Ishikawa (cell line): ENCODE results near the gene CLEC4C.

ENCODE experiments used
- CEBPB ChIP-seq: IDR thresholded peaks from 2 replicates; pipeline ENCODE4 v1.6.1; 2012
- CREB1 ChIP-seq: IDR thresholded peaks from 2 replicates; pipeline ENCODE4 v1.6.1; 2012; ENCODE audit warnings: low read depth
- EGR1 ChIP-seq: IDR thresholded peaks from 2 replicates; pipeline ENCODE4 v1.6.1; 2012
- EP300 ChIP-seq: IDR thresholded peaks from 2 replicates; pipeline ENCODE4 v1.6.1; 2012; ENCODE audit warnings: borderline replicate concordance
- FOXM1 ChIP-seq: IDR thresholded peaks from 2 replicates; pipeline ENCODE4 v1.6.1; 2012; ENCODE audit warnings: low read depth, borderline replicate concordance
- MAX ChIP-seq: IDR thresholded peaks from 2 replicates; pipeline ENCODE4 v1.6.1; 2012
- NFIC ChIP-seq: IDR thresholded peaks from 2 replicates; pipeline ENCODE4 v1.6.1; 2012
- RAD21 ChIP-seq: IDR thresholded peaks from 2 replicates; pipeline ENCODE4 v1.6.1; 2012; ENCODE audit warnings: low read depth
- REST ChIP-seq: IDR thresholded peaks from 2 replicates; pipeline ENCODE4 v1.6.1; 2012; ENCODE audit warnings: low read depth, mild to moderate bottlenecking
- TAF1 ChIP-seq: IDR thresholded peaks from 2 replicates; pipeline ENCODE4 v1.6.1; 2012; ENCODE audit warnings: low read depth, mild to moderate bottlenecking
- TCF12 ChIP-seq: IDR thresholded peaks from 2 replicates; pipeline ENCODE4 v1.6.1; 2012; ENCODE audit warnings: low read depth
- TEAD4 ChIP-seq: IDR thresholded peaks from 2 replicates; pipeline ENCODE4 v1.6.1; 2012
- USF1 ChIP-seq: IDR thresholded peaks from 2 replicates; pipeline ENCODE4 v1.6.1; 2012
- YY1 ChIP-seq: IDR thresholded peaks from 2 replicates; pipeline ENCODE4 v1.6.1; 2012; ENCODE audit warnings: low read depth
- ZBTB7A ChIP-seq: IDR thresholded peaks from 2 replicates; pipeline ENCODE4 v1.6.1; 2012; ENCODE audit warnings: low read depth

The CLEC4C gene

GRCh38 chr12:7695566-7696197 lies 51.5 kb downstream of the CLEC4C start, which contains the start of gene GDF3:
TSS of gene GDF3 (minus strand) at chr12:7695775. CDS start at chr12:7695728, 47 bp downstream.
- TF ChIP-seq ZBTB7A (no peak), CREB1 (no peak), MAX (no peak), USF1 (no peak), TAF1 (no peak), FOXM1 (no peak), NFIC (no peak), EP300 (no peak), TCF12 (no peak)

GRCh38 chr12:7695237-7695560 lies 52.0 kb downstream of the CLEC4C start:
- TF ChIP-seq NFIC = no peak
- TF ChIP-seq CEBPB = no peak
- TF ChIP-seq USF1 = no peak
- TF ChIP-seq TCF12 = no peak
- no peak for TF ChIP-seq TEAD4
- TF ChIP-seq ZBTB7A = no peak

GRCh38 chr12:7694556-7695236 lies 52.5 kb downstream of the CLEC4C start:
- no peak for TF ChIP-seq EP300
- no peak for TF ChIP-seq TCF12
- no peak for TF ChIP-seq TAF1
- no peak for TF ChIP-seq CEBPB
- no peak for TF ChIP-seq RAD21
- TF ChIP-seq USF1 = no peak
- no peak for TF ChIP-seq YY1
- no peak for TF ChIP-seq FOXM1
- TF ChIP-seq EGR1 = no peak
- TF ChIP-seq MAX = no peak
- no peak for TF ChIP-seq TEAD4
- TF ChIP-seq REST = no peak
- no peak for TF ChIP-seq CREB1
- no peak for TF ChIP-seq ZBTB7A
- TF ChIP-seq NFIC = no peak

GRCh38 chr12:7693793-7694192 lies 53.4 kb downstream of the CLEC4C start:
- TF ChIP-seq ZBTB7A = no peak
- TF ChIP-seq NFIC = no peak
- TF ChIP-seq CREB1 = no peak
- TF ChIP-seq TAF1 = no peak
- TF ChIP-seq TEAD4 = no peak
- no peak for TF ChIP-seq REST
- no peak for TF ChIP-seq RAD21
- no peak for TF ChIP-seq TCF12
- TF ChIP-seq YY1 = no peak
- no peak for TF ChIP-seq FOXM1
- no peak for TF ChIP-seq CEBPB
- no peak for TF ChIP-seq MAX

- TF ChIP-seq MAX (no peak), USF1 (no peak)
These were observed 65.6 kb downstream of the CLEC4C start for GRCh38 chr12:7681535-7681934.
